Dedifferentiated amniotic fluid mesenchymal stem cell (primary cell): ENCODE data around the gene BIK.
A peak's percentile ranks its signal among the peaks of the same experiment; 100 is the strongest.

Experiments used
- DNase-seq: peaks from one replicate; pipeline ENCODE4 v3.0.0-alpha.2; 2016; ENCODE audit errors: extremely low spot score

Gene BIK, protein sequence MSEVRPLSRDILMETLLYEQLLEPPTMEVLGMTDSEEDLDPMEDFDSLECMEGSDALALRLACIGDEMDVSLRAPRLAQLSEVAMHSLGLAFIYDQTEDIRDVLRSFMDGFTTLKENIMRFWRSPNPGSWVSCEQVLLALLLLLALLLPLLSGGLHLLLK

DNA sequence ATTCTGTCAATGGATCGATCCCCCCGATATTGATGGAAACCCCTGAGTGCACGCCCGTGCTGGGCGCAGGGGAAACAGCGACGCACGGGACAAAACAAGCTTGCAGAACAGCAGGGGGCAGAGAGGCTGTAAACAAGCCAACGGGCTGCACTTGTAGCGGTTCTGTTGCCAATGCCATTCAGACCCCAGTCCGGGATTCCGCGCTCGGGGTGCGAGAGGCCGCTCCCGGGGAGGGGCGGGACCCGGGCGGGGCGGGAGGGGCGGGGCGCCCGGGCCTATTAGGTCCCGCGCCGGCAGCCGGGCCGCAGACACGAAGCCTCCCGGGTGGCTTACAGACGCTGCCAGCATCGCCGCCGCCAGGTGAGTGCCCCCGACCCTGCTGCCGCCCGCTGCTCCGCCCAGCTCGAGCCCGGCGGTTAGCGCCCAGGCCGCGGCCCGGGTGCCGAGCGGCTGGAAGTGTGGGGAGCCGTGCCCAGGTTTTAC is at the start of gene BIK:
Gene BIK, plus strand, starts transcription at position 307 of the 483 bp plus-strand sequence. CDS start 13,273 bp downstream, outside the sequence.
- no peak for DNase-seq

DNA sequence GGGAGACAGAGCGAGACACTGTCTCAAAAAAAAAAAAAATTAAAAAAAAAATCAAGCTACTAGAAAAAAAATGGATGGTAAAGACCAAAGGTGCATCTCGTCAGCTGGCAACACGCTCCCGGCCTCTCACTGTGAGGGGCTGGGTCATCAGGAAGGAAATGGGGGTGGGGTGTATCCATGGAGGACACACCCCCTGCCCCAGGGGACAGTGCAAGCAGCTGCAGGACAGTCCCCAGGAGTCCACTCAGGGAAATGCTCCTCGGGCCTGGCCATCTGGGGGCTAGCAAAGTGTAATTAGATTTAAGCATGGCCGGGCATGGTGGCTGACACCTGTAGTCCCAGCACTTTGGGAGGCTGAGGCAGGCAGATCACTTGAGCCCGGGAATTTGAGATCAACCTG is 44.4 kb upstream of the BIK start:
- DNase-seq = no peak

GRCh38 chr22:43066844-43067385 is 43.6 kb upstream of the BIK start:
- no peak for DNase-seq

DNA sequence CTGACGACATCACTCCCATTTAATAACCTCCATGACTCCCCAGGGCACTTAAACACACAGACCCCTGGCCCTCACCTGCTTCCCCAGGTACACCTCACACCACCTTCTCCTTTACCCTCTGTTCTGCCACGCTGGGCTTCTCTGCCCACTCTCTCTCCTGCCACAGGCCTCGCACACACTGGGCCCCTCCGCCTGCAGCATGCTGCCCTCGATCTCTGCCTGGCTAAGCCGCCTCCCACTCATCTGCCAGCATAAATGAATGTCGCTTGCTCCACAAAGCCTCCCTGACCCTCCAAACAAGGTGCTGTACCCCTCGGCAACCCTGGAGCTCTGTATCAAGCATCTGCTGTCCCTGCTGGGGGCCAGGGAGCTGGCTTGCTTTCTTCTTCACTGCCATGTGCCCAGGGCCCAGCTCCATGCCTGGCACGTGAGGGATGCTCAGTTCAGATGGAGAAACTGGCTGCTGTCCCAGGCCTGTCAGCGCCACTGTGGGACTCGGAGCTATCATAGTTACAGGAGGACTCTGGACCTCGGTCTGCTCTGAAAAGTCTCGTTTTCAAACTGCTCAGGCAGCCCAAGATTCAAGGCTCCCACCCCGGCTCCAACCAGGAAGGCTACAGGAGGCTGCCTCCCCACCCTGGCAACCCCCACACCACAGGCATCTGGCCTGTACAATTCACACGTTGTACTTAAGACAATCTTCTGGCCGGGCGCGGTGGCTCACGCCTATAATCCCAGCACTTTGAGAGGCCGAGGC is 33.3 kb upstream of the BIK start:
- DNase-seq = no peak

- no peak for DNase-seq
These were observed 32.0 kb upstream of the BIK start for GRCh38 chr22:43078522-43078921.

- no peak for DNase-seq
These were observed 30.8 kb upstream of the BIK start for GRCh38 chr22:43079742-43080141.

DNA sequence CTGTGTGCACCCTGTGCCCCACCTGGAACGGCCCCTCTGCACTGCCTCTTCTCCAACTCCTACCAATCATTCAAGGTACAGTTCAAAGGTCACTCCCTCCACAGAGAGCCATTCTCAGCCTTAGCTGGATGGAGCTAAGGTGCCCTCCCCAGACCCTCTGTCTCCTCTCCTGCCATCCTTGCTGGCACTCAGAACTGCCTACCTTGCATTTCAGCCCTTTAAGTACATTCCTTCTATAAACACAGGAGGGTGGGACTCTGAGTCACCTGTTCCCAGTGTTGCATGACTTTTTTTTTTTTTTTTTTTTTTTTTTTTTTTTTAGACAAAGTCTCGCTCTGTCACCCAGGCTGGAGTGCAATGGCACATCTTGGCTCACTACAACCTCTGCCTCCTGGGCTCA is 29.9 kb upstream of the BIK start:
- DNase-seq = no peak

DNA sequence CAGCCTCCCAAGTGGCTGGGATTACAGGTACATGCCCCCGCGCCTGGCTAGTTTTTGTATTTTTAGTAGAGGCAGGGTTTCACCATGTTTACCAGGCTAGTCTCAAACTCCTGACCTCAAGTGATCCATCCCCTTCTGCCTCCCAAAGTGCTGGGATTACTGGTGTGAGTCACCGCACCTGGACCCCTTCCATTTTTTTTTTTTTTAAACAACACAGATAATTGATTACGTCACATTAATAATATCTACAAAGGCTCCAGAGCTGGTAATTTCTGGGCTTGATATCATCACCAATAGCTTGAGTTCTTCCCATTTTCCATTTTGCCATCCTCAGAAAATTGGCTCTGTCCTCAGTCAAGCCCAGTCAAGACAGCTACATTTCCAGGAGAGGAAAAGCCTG is 28.6 kb upstream of the BIK start:
- DNase-seq = no peak

DNA sequence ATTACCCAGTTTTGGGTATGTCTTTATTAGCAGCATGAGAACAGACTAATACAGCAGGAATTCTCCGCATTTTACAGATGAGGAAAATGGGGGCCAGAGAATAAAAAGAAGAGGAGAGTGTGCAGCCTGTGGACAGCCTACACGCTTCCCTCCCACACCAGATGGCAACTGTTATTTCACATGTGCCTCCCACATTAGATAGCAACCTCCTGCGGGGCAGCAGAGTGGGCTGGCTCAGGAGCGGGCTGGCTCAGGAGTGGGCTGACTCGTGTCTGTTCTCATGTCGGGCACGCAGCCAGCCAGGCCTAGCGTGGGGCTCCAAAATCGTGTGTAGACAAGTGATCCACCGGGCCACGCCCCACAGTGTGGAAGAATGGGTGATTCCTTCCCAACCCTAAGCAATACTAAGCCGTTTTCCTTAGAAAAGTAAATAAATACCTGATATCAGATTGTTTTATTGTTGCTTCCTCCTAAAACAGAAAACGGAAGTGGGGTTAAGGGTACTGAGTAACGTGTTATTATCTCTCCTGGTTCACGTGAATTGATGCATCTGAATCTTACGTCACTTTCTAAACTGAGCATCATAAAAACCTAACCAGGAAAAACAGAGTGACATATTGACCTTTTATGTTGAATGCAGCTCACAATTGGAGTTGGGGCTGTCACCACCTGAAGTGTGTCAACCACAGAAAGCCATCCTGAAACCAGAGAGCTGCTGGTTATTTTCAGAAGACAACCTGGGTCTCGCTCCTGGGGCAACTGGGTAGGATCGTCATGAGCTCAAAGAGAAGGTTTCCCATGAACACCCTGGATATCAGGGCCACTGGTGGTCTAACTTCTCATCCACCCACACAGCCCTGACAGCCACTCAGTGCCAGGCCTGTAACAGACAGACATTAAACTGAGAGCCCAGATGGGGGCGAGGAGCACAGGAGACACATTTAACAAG is 24.6 kb upstream of the BIK start:
- DNase-seq = no peak

DNA sequence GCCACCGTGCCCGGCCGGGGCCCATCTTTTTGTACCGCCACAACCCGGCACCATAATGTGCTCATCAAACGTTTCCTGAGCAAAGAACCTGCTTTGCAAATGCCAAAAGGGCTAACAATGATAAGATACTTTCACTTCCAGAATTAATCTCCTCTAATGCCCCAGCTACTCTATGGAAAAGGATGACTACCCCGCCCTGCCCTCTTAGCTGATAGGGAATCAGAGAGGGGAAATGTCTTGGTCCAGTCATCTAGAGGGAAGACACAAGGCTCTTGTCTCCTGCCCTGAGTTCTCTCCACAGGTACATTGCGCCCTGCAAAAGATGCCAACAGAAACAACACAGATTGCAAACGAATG is 21.9 kb upstream of the BIK start:
- DNase-seq = no peak

- peak; percentile 72 for DNase-seq
These were observed 21.4 kb upstream of the BIK start, which contains the start of gene TTLL1 for GRCh38 chr22:43088984-43089717. TSS of gene TTLL1 (minus strand) at chr22:43089391. CDS start at chr22:43075586, 13,805 bp downstream.

- peak; percentile 50 for DNase-seq
These were observed 20.3 kb upstream of the BIK start for GRCh38 chr22:43090130-43090789.

DNA sequence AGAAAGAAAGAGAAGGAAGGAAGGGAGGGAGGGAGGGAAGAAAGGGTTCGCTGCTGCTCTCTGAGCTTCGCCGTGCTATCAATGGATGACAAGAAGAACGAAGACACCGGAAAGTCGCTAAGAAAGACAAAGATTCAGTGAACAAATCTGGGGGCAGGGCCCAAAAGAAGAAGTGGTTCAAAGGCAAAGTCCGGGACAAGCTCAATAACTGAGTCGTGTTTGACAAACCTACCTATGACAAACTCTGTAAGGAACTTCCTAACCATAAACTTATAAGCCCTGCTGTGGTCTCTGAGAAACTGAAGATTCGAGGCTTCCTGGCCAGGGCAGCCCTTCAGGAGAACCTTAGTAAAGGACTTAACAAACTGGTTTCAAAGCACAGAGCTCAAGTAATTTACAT is 18.5 kb upstream of the BIK start:
- DNase-seq = no peak

GRCh38 chr22:43094085-43094484 is 16.5 kb upstream of the BIK start:
- no peak for DNase-seq

DNA sequence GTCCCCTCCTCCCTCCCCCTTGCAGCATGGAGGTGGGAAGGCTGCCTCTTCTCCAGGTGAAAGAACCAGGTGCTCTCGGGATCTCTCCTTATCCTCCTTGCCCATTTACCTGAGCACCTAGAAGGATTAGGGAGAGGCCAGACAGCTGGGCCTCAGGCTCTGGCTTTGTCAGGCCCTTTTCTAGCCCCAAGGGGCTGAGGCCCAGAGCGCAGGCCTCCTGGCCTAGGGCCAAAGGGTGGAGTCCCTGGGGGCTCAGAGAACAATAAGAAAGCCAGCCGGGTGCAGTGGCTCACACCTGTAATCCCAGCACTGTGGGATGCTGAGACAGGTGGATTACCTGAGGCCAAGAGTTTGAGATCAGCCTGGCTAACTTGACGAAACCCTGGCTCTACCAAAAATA is 16.0 kb upstream of the BIK start:
- DNase-seq = no peak

- no peak for DNase-seq
These were observed 14.1 kb upstream of the BIK start for GRCh38 chr22:43096420-43096819.

GRCh38 chr22:43098356-43098755 is 12.2 kb upstream of the BIK start:
- no peak for DNase-seq

DNA sequence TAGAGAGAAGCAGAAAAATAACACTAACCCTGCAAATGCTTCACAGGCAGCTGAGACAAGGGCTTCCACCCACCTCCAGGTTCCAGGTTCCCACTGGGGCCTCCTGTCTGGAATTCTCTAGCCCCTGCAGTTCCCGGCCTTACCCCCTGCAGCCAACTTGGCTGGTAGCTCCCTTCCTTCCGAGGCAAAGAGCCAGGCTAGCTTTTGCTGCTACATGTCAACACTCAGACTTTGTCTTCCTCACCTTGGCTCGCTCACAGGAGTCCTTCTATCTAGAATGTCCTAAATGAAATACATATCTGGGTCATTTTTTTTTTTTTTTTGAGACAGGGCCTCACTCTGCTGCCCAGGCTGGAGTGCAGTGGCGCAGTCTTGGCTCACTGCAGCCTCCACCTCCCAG is 11.5 kb upstream of the BIK start:
- no peak for DNase-seq

- DNase-seq = no peak
These were observed 10.3 kb upstream of the BIK start for GRCh38 chr22:43100225-43100624.

GRCh38 chr22:43101306-43101705 is 9.2 kb upstream of the BIK start:
- DNase-seq = no peak
